ENCODE results near the gene SERPINA10. TPM values are rescaled to one million over a fixed set of nuclear protein-coding genes. Genes with fewer than 3 reads are reported as not detected.

Gene SERPINA10
- total and polyA plus RNA-seq, 2 of the 13 experiments (the other 11 are each of a cell fraction or from before 2014, with no cell fraction given): 20.1 to 20.2 TPM

DNA sequence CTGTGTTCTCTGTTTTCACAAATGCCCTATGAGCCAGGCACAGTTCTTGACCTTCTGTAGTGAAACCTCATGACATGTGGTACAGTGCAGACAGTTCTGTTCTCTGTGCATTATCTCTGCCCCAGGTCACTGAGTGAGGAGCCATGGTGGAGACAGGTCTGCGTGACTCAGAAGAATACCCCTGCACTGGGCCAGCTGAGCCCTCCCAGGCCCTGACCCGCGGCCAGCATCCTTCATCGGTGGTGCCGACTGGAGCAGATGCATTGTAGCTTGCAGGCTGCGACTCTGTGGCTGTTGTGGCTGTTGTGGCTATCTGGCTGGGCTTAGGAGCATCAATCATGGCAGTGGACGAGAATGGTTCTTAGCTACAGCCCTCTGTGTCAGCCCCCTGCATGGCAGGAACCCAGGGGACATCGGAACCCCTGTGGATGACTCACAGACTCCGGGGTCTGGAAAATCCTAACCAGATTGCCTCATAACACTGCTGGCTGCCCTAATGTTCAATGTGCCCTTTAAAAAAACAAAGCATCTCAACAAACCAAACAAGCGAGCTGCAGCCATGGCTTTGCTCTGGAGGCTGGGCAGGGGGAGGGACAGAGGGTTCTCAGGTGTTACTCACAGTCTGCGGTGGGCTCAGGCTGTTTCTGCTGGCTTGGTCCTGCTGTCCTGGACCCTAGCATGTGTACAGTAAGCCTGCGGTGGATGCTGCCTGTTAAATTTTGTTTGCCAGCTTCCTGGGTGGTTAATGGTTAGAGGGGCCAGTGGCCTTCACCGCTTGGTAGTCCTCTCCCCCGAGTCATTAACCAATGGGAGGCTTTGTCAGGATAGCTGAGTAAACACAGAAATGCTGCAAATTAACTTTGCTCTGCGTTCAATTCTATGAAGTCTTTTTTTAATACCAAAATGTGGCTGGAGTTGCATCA lies 29.8 kb upstream of the SERPINA10 start, which contains the start of gene SERPINA6 (continued):
- TF ChIP-seq, protein P1, sequence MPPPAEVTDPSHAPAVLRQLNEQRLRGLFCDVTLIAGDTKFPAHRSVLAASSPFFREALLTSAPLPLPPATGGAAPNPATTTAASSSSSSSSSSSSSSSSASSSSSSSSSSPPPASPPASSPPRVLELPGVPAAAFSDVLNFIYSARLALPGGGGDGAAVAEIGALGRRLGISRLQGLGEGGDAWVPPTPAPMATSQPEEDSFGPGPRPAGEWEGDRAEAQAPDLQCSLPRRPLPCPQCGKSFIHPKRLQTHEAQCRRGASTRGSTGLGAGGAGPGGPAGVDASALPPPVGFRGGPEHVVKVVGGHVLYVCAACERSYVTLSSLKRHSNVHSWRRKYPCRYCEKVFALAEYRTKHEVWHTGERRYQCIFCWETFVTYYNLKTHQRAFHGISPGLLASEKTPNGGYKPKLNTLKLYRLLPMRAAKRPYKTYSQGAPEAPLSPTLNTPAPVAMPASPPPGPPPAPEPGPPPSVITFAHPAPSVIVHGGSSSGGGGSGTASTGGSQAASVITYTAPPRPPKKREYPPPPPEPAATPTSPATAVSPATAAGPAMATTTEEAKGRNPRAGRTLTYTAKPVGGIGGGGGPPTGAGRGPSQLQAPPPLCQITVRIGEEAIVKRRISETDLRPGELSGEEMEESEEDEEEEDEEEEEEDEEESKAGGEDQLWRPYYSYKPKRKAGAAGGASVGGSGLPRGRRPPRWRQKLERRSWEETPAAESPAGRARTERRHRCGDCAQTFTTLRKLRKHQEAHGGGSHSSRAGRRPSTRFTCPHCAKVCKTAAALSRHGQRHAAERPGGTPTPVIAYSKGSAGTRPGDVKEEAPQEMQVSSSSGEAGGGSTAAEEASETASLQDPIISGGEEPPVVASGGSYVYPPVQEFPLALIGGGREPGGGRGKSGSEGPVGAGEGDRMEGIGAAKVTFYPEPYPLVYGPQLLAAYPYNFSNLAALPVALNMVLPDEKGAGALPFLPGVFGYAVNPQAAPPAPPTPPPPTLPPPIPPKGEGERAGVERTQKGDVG (CRISPR knock-in tag; IDR thresholded peaks at IDR 0.05; ENCODE audit: borderline replicate concordance): no peak; the same call in 1 of the 2 replicates
- TF ChIP-seq NFKB2 (CRISPR knock-in tag; IDR thresholded peaks at IDR 0.05; ENCODE audit: borderline replicate concordance) (peak; percentile 58; the same call in 1 of the 2 replicates), ZNF850 (CRISPR knock-in tag; conservative IDR thresholded peaks at IDR 0.05) (no peak), RFXAP (CRISPR knock-in tag; IDR thresholded peaks at IDR 0.05; ENCODE audit: borderline replicate concordance) (no peak), ZC3H4 (CRISPR knock-in tag; IDR thresholded peaks at IDR 0.05; ENCODE audit: borderline replicate concordance) (no peak), TGIF2 (CRISPR knock-in tag; IDR thresholded peaks at IDR 0.05) (peak; percentile 27; the same call in 1 of the 2 replicates), ZNF143 (CRISPR knock-in tag; IDR thresholded peaks at IDR 0.05) (peak; percentile 2; the same call in 1 of the 2 replicates), FLYWCH1 (CRISPR knock-in tag; IDR thresholded peaks at IDR 0.05) (no peak), ZNF841 (CRISPR knock-in tag; IDR thresholded peaks at IDR 0.05; ENCODE audit: borderline replicate concordance) (no peak)
- TF ChIP-seq, protein P2, sequence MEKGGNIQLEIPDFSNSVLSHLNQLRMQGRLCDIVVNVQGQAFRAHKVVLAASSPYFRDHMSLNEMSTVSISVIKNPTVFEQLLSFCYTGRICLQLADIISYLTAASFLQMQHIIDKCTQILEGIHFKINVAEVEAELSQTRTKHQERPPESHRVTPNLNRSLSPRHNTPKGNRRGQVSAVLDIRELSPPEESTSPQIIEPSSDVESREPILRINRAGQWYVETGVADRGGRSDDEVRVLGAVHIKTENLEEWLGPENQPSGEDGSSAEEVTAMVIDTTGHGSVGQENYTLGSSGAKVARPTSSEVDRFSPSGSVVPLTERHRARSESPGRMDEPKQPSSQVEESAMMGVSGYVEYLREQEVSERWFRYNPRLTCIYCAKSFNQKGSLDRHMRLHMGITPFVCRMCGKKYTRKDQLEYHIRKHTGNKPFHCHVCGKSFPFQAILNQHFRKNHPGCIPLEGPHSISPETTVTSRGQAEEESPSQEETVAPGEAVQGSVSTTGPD (CRISPR knock-in tag; IDR thresholded peaks at IDR 0.05): peak; percentile 16; the same call in 1 of the 2 replicates
- TF ChIP-seq, protein P3, sequence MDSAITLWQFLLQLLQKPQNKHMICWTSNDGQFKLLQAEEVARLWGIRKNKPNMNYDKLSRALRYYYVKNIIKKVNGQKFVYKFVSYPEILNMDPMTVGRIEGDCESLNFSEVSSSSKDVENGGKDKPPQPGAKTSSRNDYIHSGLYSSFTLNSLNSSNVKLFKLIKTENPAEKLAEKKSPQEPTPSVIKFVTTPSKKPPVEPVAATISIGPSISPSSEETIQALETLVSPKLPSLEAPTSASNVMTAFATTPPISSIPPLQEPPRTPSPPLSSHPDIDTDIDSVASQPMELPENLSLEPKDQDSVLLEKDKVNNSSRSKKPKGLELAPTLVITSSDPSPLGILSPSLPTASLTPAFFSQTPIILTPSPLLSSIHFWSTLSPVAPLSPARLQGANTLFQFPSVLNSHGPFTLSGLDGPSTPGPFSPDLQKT (CRISPR knock-in tag; IDR thresholded peaks at IDR 0.05; ENCODE audit: borderline replicate concordance): no peak
- TF ChIP-seq, protein P4, sequence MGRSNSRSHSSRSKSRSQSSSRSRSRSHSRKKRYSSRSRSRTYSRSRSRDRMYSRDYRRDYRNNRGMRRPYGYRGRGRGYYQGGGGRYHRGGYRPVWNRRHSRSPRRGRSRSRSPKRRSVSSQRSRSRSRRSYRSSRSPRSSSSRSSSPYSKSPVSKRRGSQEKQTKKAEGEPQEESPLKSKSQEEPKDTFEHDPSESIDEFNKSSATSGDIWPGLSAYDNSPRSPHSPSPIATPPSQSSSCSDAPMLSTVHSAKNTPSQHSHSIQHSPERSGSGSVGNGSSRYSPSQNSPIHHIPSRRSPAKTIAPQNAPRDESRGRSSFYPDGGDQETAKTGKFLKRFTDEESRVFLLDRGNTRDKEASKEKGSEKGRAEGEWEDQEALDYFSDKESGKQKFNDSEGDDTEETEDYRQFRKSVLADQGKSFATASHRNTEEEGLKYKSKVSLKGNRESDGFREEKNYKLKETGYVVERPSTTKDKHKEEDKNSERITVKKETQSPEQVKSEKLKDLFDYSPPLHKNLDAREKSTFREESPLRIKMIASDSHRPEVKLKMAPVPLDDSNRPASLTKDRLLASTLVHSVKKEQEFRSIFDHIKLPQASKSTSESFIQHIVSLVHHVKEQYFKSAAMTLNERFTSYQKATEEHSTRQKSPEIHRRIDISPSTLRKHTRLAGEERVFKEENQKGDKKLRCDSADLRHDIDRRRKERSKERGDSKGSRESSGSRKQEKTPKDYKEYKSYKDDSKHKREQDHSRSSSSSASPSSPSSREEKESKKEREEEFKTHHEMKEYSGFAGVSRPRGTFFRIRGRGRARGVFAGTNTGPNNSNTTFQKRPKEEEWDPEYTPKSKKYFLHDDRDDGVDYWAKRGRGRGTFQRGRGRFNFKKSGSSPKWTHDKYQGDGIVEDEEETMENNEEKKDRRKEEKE (IDR thresholded peaks at IDR 0.05): no peak

Measured in HepG2 (cell line).